Colonic mucosa (tissue), 4 donors: ENCODE measurements around the gene CDHR2. TPM values are rescaled to one million over a fixed set of nuclear protein-coding genes. Genes with fewer than 3 reads are reported as not detected.
"Not testable (repeated sequence)": the region's sequence is repeated elsewhere in the genome, so short reads cannot be mapped to it uniquely, and the experiment has no call there.

Experiments used
- DNase-seq: peaks from one replicate; pipeline ENCODE4 v3.0.0-alpha.2; 2020
- H3K27ac ChIP-seq: fragments of 200-600 bp; one replicate; pipeline ENCODE4 v1.8.0; 2021
- H3K27me3 ChIP-seq: fragments of 200-600 bp; one replicate; pipeline ENCODE4 v1.8.0; 2021
- H3K36me3 ChIP-seq: fragments of 200-600 bp; one replicate; pipeline ENCODE4 v1.8.0; 2021
- H3K4me1 ChIP-seq: fragments of 200-600 bp; one replicate; pipeline ENCODE4 v1.8.0; 2021; ENCODE audit warnings: mild to moderate bottlenecking
- H3K4me3 ChIP-seq: fragments of 200-600 bp; one replicate; pipeline ENCODE4 v1.8.0; 2021
- H3K9ac ChIP-seq, 2 donors: one replicate each; pipeline ENCODE4 v1.7.0; 2013; ENCODE audit warnings: control low read depth in 2 of 2, low read depth in 2 of 2, low read length in 2 of 2
- H3K9me3 ChIP-seq: fragments of 200-600 bp; one replicate; pipeline ENCODE4 v1.8.0; 2021
- intact Hi-C: fragments of 100-400 bp; cut with DNase I; formaldehyde crosslinking; loops from one replicate; pipeline ENCODE4 v1.14.1; 2022
- total RNA-seq, 2 donors: library from RNA; stranded (reverse); fragmentation: NEBNext Ultra II Directional in 1 of 2; extraction: Animal tissue kit (Norgen Biotek cat#: 25700) in 1 of 2; gene quantifications; one replicate each; pipeline ENCODE4 v1.2.1, GENCODE V29; 2021
- TF ChIP-seq, protein P1 (sequence below): fragments of 200-600 bp; IDR thresholded peaks from one replicate; pipeline ENCODE4 v1.8.0; 2022; ENCODE audit warnings: antibody characterized with exemption, mild to moderate bottlenecking
- donor health status: healthy.
- donor health status: DM: no; HTN: no; CAD: no.
- donor health status: DM: no; HTN: no; CAD: no.

CDHR2 gene
- total RNA-seq, 2 donors from 2014 or later: 42.8 to 60.2 TPM

DNA sequence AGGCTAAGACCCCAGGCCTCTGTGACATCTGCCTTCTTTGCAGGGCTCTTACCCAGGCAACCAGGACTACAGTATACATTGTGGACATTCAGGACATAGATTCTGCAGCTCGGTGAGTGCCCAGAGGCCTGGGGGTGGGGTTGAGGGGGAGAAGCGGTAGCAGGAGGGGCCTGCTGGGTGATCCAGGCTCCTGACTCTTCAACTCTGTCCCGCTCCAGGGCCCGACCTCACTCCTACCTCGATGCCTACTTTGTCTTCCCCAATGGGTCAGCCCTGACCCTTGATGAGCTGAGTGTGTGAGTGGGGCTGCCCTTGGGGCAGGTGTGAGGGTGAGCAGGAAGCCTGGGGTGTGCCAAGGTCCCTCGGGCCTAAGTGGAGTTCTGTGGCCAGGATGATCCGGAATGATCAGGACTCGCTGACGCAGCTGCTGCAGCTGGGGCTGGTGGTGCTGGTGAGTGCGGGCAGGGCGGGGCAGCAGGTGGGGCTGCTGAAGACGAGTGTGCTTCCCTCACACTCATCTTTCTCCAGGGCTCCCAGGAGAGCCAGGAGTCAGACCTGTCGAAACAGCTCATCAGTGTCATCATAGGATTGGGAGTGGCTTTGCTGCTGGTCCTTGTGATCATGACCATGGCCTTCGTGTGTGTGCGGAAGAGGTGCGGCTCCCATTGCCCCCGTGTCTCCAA, 41.0 kb downstream of the CDHR2 start:
- Histone ChIP-seq H3K9ac (no peak overlapping the region), H3K9me3 (no peaks in the 10 kb centered on the region), H3K27ac (no peak overlapping the region), H3K4me1 (no peaks in the 10 kb centered on the region), H3K4me3 (no peak overlapping the region), H3K36me3 (no peaks in the 10 kb centered on the region), H3K27me3 (no peaks in the 10 kb centered on the region)
- TF ChIP-seq, protein P1, sequence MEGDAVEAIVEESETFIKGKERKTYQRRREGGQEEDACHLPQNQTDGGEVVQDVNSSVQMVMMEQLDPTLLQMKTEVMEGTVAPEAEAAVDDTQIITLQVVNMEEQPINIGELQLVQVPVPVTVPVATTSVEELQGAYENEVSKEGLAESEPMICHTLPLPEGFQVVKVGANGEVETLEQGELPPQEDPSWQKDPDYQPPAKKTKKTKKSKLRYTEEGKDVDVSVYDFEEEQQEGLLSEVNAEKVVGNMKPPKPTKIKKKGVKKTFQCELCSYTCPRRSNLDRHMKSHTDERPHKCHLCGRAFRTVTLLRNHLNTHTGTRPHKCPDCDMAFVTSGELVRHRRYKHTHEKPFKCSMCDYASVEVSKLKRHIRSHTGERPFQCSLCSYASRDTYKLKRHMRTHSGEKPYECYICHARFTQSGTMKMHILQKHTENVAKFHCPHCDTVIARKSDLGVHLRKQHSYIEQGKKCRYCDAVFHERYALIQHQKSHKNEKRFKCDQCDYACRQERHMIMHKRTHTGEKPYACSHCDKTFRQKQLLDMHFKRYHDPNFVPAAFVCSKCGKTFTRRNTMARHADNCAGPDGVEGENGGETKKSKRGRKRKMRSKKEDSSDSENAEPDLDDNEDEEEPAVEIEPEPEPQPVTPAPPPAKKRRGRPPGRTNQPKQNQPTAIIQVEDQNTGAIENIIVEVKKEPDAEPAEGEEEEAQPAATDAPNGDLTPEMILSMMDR: no peak
- intact Hi-C loops: no loop called here
- no peak for DNase-seq

GRCh38 chr5:176591667-176592066, 42.5 kb downstream of the CDHR2 start:
- H3K4me3 ChIP-seq, DNase-seq, H3K9me3 ChIP-seq, H3K36me3 ChIP-seq, H3K4me1 ChIP-seq, H3K27ac ChIP-seq, intact Hi-C loops, H3K9ac ChIP-seq, H3K27me3 ChIP-seq: not testable (repeated sequence)

DNA sequence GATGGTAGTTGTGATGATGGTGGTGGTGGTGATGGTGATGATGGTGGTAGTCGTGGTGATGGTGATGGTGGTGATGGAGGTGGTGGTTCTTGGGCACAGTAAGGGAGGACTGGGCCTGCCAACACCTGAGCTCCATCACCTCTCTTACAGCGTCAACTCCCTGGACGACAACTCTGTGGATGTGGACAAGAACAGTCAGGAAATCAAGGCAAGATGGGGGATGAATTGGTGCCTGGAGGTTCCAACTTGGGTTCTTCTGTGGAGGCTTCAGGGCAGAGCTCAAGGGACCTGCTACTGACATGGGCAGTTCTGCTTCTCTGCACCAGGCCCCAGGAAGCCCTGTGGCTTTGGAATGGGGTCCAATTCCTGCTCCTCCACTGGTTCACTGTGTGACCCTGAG, 43.4 kb downstream of the CDHR2 start:
- H3K9me3 ChIP-seq: no peaks in the 10 kb centered on the region
- no peaks in the 10 kb centered on the region for H3K27me3 ChIP-seq
- DNase-seq: no peak
- no peaks in the 10 kb centered on the region for H3K36me3 ChIP-seq
- TF ChIP-seq, protein P1: no peak
- intact Hi-C loops: no loop called here
- no peaks in the 10 kb centered on the region for H3K4me1 ChIP-seq
- no peak overlapping the region for H3K27ac ChIP-seq
- H3K9ac ChIP-seq: no peak overlapping the region
- H3K4me3 ChIP-seq: no peak overlapping the region

- no peak overlapping the region for H3K4me3 ChIP-seq
- H3K9me3 ChIP-seq: no peaks in the 10 kb centered on the region
- intact Hi-C loops: no loop called here
- H3K4me1 ChIP-seq: no peaks in the 10 kb centered on the region
- no peak for DNase-seq
- H3K36me3 ChIP-seq: no peaks in the 10 kb centered on the region
- H3K27me3 ChIP-seq: no peaks in the 10 kb centered on the region
- H3K27ac ChIP-seq: no peak overlapping the region
- TF ChIP-seq, protein P1: no peak
- H3K9ac ChIP-seq: no peak overlapping the region
Measured at GRCh38 chr5:176593273-176593869, 44.2 kb downstream of the CDHR2 start.

- Histone ChIP-seq H3K36me3 (no peaks in the 10 kb centered on the region), H3K9ac (no peak overlapping the region), H3K9me3 (no peaks in the 10 kb centered on the region), H3K4me1 (no peaks in the 10 kb centered on the region), H3K4me3 (no peak overlapping the region), H3K27me3 (no peaks in the 10 kb centered on the region), H3K27ac (no peak overlapping the region)
- DNase-seq: no peak
- TF ChIP-seq, protein P1: no peak
- intact Hi-C loops: no loop called here
Measured at GRCh38 chr5:176594554-176594953, 45.4 kb downstream of the CDHR2 start.

- H3K36me3 ChIP-seq: no peaks in the 10 kb centered on the region
- TF ChIP-seq, protein P1: no peak
- H3K9ac ChIP-seq: no peak overlapping the region
- H3K27me3 ChIP-seq: no peaks in the 10 kb centered on the region
- no peaks in the 10 kb centered on the region for H3K4me1 ChIP-seq
- intact Hi-C loops: no loop called here
- H3K27ac ChIP-seq: no peak overlapping the region
- no peaks in the 10 kb centered on the region for H3K9me3 ChIP-seq
- no peak overlapping the region for H3K4me3 ChIP-seq
- no peak for DNase-seq
Measured at GRCh38 chr5:176595386-176595943, 46.3 kb downstream of the CDHR2 start.
